KG1 (cell line): ENCODE data around the gene JUND.

Experiments used
- DNase-seq: peaks from one replicate; lab custom pipeline; 2025; lab: John Stamatoyannopoulos, UW

Gene JUND

GRCh38 chr19:18290302-18291018, 9.0 kb upstream of the JUND start:
- peak; percentile 94 for DNase-seq

DNA sequence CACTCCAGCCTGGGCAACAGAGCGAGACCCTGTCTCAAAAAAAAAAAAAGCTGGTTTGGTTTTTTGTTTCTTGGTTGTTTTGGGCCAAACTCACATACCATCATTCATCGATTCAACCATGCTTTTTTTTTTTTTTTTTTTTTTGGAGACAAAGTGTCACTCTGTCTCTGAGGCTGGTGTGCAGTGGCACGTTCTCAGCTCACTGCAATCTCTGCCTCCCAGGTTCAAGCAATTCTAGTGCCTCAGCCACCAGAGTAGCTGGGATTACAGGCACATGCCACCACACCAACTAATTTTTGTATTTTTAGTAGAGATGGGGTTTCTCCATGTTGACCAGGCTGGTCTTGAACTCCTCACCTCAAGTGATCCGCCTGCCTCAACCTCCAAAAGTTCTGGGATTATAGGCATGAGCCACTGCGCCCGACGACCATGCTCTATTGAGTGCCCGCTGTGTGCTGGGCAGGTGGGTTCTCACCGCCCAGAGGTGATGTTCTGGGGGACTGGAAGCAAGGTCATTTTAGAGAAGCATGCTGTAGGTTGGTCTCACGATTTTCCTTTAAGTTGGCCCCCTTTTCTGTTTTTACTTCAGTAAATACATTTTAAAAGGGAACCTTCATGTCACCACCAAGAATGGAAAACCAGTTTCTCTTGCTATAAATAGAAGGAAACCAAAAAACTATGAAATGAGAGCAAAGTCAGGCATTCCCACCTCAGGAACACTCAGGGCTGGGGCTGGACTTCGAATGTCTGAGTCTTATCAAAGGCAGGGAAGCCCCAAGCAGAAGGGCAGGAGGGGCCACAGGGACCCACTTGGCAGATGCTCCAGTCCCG, 8.3 kb upstream of the JUND start:
- no peak for DNase-seq

GRCh38 chr19:18287836-18288772, 6.7 kb upstream of the JUND start:
- DNase-seq: no peak

DNA sequence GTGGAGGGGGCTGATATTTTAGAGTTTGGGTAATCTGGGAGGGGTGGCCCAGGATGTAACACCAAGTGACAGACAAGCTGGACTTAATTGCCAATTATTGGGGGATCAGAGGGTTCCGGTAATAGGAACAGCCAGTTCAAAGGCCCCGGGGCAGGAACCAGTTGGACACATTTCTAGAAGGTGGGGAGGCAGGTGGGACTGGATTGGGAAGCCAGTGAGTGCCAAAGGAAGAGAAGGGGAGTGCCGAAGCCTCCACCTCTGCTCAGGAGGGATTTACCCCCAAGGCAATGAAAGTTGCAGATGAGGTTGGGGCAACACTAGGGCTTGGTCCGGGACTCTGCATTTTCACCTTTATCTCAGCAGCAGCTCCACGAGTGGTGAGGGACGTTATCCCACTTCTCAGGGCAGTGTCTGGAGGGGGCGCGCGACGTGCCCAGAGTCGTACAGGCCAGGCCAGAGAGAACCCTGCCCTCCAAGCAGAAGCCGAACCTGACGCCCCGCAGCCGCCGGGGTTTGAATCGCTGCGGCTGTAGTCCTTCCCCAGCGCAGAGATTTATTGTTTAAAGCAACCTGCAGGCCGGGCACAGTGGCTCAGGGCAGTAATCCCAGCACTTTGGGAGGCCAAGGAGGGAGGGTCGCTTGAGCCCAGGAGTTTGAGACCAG, 5.7 kb upstream of the JUND start:
- no peak for DNase-seq

GRCh38 chr19:18284712-18285360, 3.4 kb upstream of the JUND start:
- no peak for DNase-seq

DNA sequence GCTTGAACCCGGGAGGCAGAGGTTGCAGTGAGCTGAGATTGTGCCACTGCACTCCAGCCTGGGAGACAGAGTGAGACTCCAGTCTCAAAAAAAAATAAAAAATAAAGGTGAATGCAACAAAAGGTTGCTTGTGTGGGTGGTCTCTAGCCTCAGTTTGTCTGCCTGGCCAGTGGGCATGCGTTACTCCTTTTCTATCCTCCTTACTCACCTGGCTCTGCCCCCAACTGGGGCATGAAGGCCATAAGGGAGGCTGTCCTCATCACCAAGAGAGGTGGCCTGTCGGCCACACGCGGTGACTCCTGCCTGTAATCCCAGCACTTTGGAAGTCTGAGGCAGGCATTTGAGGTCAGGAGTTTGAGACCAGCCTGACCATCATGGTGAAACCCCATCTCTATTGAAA, 1.9 kb upstream of the JUND start:
- DNase-seq: no peak

GRCh38 chr19:18282788-18283141, 1.3 kb upstream of the JUND start:
- no peak for DNase-seq

- DNase-seq: peak; percentile 88
Measured at GRCh38 chr19:18282021-18282787, 782 bp upstream of the JUND start.

DNA sequence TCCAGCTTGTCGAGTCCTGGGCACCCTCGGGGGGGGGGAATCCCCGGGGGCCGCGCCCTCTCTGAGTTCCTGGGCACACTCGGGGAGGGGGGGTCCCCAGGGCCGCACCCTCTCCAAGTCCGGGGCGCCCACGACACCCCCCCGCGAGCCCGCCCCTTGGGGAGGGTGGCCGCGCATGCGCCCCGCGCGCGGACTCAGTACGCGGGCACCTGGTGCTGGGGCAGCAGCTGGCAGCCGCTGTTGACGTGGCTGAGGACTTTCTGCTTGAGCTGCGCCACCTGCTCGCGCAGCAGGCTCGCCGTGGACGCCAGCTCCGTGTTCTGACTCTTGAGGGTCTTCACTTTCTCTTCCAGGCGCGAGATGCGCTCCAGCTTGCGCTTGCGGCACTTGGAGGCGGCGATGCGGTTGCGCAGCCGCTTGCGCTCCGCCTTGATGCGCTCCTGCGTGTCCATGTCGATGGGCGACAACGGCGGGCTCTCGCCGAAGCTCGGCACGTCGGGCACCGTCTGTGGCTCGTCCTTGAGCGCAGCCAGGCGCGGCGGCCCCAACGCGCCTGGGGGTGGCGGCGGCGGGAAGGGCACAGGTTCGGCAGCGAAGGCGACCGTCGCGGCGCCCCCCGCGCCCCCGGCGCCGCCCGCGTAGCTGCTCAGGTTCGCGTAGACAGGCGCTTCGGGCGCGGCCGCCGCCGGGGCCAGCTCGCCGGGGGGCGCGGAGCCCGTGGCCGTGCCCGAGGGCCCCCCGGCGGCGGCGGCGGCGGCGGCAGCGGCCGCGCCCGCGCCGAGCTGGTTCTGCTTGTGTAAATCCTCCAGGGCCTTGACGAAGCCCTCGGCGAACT, 958 bp downstream of the JUND start:
- DNase-seq: peak; percentile 19

DNA sequence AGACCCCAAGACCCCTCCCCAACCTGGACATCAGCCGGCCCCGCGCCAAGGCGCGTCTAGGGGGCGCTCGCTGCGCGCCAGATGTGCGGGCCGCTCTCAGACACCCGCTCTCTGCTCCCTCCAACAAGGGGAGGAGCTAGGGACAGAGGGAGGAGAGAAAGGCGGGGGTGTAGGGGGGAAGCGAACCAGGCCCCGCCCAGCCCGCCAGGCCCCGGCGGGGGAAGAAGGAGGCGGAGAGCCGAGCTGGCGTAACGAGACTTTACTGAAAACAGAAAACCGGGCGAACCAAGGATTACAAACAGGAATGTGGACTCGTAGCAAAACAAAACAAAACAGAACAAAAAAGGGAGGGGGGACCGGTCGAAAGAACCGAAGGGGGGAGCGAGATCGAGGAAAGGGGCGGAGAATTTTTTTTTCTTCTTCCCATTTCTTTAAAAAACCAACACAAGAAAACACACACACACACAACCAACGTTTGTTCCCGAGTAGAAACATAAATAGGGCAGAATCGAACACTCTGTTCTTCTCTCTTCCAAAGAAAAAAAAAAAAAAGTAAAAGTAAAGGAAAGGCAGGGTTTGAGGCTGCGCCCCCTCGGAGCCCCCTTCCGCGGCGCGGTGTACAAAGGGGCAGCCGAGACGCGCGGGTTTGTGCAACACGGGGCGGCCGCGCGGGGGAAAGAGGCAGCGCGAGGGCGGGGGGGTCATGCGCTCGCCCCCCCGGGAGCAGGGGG, 1.7 kb downstream of the JUND start:
- peak; percentile 94 for DNase-seq

DNA sequence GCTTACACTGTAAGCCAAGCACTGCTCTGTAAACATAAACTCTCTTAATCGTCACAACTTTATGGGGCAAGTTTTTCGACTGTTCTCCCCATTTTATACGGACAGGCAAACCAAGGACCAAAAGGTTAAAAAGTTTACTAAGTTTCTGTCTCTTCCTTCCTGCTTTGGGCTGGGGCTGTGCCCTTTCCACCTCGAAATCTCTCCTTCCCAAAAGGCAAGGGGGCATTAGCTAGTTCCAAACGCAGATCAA, 2.2 kb downstream of the JUND start:
- DNase-seq: no peak

DNA sequence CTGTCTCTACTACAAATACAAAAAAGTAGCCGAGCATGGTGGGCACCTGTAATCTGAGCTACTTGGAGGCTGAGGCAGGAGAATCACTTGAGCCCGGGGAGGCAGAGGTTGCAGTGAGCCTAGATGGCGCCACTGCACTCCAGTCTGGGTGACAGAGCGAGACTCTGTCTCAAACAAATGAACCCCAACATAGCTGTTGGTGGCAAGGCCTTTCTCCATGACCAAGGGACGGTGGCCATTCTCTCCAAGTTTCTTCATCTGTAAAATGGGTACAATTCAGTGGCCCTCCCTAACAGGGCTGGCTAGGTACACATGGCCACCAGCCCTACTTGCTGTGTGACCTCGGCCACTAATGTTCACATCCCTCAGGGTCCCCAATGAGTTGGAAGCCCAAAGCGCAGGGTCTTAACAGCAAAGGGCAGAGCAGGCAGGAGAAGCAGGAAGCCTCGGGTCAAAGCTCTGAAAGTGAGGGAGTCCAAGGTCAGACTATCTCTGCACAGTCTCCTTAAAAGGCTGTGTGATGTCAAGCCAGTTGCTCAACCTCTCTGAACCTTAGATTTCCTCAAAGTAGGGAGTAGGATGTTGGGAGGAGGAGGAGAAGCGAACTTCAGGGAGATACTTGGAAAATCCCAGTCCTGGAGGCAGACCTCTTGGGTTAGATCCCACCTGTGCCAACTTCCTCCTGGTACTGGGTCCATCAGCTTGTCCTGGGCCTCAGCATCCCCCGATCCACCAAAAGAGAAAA, 2.7 kb downstream of the JUND start:
- no peak for DNase-seq

- DNase-seq: no peak
Measured at GRCh38 chr19:18274781-18275356, 6.6 kb downstream of the JUND start.

GRCh38 chr19:18274219-18274780, 7.1 kb downstream of the JUND start, which contains the start of gene IQCN:
IQCN (minus strand) TSS chr19:18274452; CDS start chr19:18269478, 4,974 bp downstream.
- no peak for DNase-seq

DNA sequence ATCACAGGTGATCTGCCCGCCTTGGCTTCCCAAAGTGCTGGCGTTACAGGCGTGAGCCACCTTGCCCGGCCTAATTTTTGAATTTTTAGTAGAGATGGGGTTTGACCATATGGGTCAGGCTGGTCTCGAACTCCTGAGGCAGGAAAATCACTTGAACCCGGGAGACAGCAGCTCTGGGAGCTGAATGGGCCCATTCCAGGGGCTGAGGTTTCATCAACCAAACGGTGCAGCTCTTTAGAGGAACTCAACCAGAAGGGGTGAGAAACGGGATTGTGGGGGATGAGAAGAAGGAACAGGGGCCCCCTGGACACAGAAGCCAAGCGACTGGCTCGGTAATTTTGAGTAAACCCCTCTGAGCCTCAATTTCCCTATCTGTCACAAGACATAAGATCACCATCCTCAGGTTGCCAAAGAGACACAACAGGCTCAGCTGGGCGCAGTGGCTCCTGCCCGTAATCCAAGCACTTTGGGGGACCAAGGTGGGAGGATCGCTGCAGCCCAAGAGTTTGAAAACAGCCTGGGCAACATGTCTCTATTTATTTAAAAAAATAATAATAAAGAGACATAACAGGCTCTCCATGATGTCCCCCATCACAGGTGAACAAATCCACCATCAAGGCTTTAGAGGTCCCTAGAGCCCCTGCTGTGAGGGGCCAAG, 7.7 kb downstream of the JUND start:
- no peak for DNase-seq

DNA sequence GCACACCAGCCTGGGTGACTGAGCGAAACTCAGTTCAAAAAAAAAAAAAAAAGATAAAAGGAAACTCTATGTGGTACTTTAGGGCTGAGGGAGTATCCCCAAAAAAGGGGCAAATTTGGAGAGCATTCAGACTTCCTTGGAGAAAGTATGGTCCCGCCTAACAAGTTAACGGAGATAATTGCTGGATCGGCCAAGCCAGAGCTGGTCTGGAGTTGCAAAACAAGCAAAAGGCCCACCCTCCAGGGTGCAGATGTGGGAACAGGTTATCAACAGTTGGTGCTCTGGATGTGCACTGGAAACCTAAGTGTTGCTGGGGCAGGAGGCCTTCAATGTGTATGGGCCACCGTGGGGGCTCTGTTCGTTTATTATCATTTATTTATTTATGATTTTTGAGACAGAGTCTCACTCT, 10.0 kb downstream of the JUND start:
- no peak for DNase-seq

DNA sequence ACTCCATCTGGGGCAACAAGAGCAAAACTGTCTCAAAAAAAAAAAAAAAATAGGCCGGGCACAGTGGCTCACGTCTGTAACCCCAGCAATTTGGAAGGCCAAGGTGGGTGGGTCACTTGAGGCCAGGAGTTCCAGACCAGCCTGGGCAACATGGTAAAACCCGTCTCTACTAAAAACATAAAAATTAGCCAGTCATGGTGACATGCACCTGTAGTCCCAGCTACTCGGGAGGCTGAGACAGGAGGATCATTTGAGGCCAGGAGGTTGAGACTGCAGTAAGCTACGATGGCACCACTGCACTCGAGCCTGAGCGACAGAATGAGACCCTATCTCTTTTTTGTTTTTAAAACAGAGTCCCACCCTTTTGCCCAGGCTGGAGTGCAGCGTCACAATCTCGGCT, 11.1 kb downstream of the JUND start:
- DNase-seq: no peak
